Measurements from ENCODE around the gene NIPBL. TPM values are rescaled to one million over a fixed set of nuclear protein-coding genes. Genes with fewer than 3 reads are reported as not detected.

Gene NIPBL
- total RNA-seq, 1 experiment from 2014 or later = 61.3 TPM

DNA sequence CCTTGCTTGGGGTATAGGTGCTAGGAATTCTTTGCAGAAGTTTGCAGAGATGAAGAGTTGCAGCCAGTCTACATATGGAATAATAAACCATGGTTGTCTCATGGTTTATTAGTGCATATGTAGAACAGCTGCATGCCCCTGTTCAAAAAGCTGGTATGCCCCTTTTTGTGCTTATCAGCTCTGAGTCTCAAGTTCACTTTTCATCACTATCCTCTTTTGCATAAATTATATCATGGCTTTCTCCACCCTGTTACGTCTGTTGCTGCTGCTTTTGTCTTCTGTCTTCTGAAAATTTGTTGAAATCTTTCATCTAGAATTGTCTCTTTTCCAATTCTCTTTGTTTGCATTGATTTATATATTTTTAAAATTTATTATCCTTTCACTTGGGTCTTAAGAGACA is 200.6 kb downstream of the NIPBL start:
- H3K27me3 Mint-ChIP-seq (ENCODE audit: low read depth) = no peaks in the 10 kb centered on the region; the same call in 1 of the 2 replicates
- H3K23me2 ChIP-seq (ENCODE audit: insufficient read length, low read depth, low read length, poor library complexity, severe bottlenecking) = no peaks in the 10 kb centered on the region

More for the DNA sequence above, 200.6 kb downstream of the NIPBL start:
- Histone ChIP-seq H3K18ac (ENCODE audit: insufficient read length, low read depth, low read length) (no peak overlapping the region), H2BK15ac (ENCODE audit: low read depth, low read length) (no peak overlapping the region), H3K79me2 (ENCODE audit: insufficient read depth, low read length) (no peaks in the 10 kb centered on the region), H4K5ac (ENCODE audit: insufficient read length, low read depth, low read length) (no peak overlapping the region), H2BK5ac (ENCODE audit: insufficient read length, low read length) (no peak overlapping the region), H3K56ac (ENCODE audit: insufficient read length, low read depth, low read length) (no peak overlapping the region), H2AK5ac (ENCODE audit: insufficient read length, low read length) (no peak overlapping the region), H3K4ac (ENCODE audit: low read depth, low read length) (no peak overlapping the region), H2BK12ac (ENCODE audit: insufficient read length, low read depth, low read length) (no peak overlapping the region), H3K23ac (ENCODE audit: insufficient read length, low read depth, low read length) (no peak overlapping the region), H3K27ac (ENCODE audit: insufficient read length, low read depth, low read length) (no peak overlapping the region), H2BK120ac (ENCODE audit: low read depth, low read length, poor library complexity, severe bottlenecking) (no peak overlapping the region), H3K79me1 (ENCODE audit: insufficient read depth, low read depth, low read length, poor library complexity, severe bottlenecking) (no peaks in the 10 kb centered on the region), H3T11ph (ENCODE audit: low read length) (no peak overlapping the region), H4K91ac (ENCODE audit: insufficient read length, low read depth, low read length) (no peak overlapping the region), H4K8ac (replicated peaks; ENCODE audit: insufficient read length, low read depth, low read length) (no peak overlapping the region), H3K14ac (ENCODE audit: insufficient read depth, low read length) (no peak overlapping the region), H2BK20ac (ENCODE audit: low read depth, low read length, poor library complexity, severe bottlenecking) (no peak overlapping the region), H4K20me1 (ENCODE audit: control insufficient read depth, insufficient read depth, insufficient read length) (no peaks in the 10 kb centered on the region), H3K9me3 (ENCODE audit: control insufficient read depth, low read depth, low read length) (no peaks in the 10 kb centered on the region), H3K9ac (ENCODE audit: extremely low read depth, insufficient read length, low read length) (no peak overlapping the region), H3K4me2 (ENCODE audit: insufficient read depth, insufficient read length, low read length) (no peak overlapping the region), H3K27me3 (ENCODE audit: insufficient read depth, low read length) (no peaks in the 10 kb centered on the region), H3K4me1 (ENCODE audit: insufficient read depth, low read length) (no peaks in the 10 kb centered on the region), H2AFZ (ENCODE audit: low read length) (no peak overlapping the region)
- no CpG with 5 or more reads among the region's 1 CpG for WGBS (ENCODE audit: extremely low coverage, insufficient read length, low lambda C conversion rate)
- Mint-ChIP-seq H3K9me3 (no peaks in the 10 kb centered on the region), H3K4me1 (no peaks in the 10 kb centered on the region), H3K36me3 (ENCODE audit: insufficient read depth in 1 of 3, low read depth in 3 of 3) (peaks cover 0 to 4% (median 3%) of the 10 kb centered on the region in 3 experiments; a peak in 2 of 7 replicates), H3K4me3 (no peak overlapping the region), H3K27ac (no peak overlapping the region)
- no peak for DNase-seq
- TF ChIP-seq, protein P1, sequence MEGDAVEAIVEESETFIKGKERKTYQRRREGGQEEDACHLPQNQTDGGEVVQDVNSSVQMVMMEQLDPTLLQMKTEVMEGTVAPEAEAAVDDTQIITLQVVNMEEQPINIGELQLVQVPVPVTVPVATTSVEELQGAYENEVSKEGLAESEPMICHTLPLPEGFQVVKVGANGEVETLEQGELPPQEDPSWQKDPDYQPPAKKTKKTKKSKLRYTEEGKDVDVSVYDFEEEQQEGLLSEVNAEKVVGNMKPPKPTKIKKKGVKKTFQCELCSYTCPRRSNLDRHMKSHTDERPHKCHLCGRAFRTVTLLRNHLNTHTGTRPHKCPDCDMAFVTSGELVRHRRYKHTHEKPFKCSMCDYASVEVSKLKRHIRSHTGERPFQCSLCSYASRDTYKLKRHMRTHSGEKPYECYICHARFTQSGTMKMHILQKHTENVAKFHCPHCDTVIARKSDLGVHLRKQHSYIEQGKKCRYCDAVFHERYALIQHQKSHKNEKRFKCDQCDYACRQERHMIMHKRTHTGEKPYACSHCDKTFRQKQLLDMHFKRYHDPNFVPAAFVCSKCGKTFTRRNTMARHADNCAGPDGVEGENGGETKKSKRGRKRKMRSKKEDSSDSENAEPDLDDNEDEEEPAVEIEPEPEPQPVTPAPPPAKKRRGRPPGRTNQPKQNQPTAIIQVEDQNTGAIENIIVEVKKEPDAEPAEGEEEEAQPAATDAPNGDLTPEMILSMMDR (conservative IDR thresholded peaks at IDR 0.05) = no peak

Measured in H9 (cell line).